ENCODE measurements around the gene SLC19A1.

DNA sequence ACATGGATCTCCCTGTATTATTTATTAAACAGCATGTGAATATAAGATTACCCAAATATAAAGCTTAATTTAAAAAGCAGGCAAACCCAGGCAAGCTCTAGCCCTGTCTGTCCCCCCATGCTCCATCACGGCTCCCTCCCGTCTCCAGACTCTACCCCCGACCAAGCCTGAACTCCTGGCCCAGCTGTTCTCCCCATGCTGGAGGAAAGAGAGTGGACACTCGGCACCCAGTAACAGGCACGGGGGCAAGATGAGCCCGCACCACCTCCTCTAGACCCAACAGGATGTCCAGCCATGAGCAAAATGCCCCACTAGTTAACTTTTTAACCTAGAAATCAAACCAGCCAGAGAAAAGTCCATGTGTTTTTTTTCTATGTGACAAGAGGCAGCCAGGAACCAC is 19.3 kb downstream of the SLC19A1 start:
- TF ChIP-seq EP300 (IDR thresholded peaks at IDR 0.05) (no peak), POLR2AphosphoS5 (IDR thresholded peaks at IDR 0.05) (no peak)
